Prostate gland (tissue), 2 donors: ENCODE results near the gene NF2. TPM values are rescaled to one million over a fixed set of nuclear protein-coding genes. Genes with fewer than 3 reads are reported as not detected.

Experiments
- DNase-seq: peaks from one replicate; pipeline ENCODE4 v3.0.0-alpha.2; 2019; ENCODE audit warnings: low spot score
- H3K27ac ChIP-seq, 2 donors: fragments of 200-600 bp; sonication (generic); 2 replicates each; pipeline ENCODE4 v1.5.1; 2017 to 2019
- H3K27me3 ChIP-seq: fragments of 200-600 bp; sonication (generic); replicated peaks from 2 replicates; pipeline ENCODE4 v1.5.1; 2019; ENCODE audit not compliant: insufficient read depth
- H3K36me3 ChIP-seq, 2 donors: fragments of 200-600 bp; sonication (generic); 1 replicate in 1 of 2; 2 replicates in 1 of 2; pipeline versions ENCODE4 v1.5.1 to v1.8.1; 2017 to 2019
- H3K4me1 ChIP-seq: fragments of 200-600 bp; sonication (generic); replicated peaks from 2 replicates; pipeline ENCODE4 v1.5.1; 2019
- H3K4me3 ChIP-seq, 2 donors: fragments of 200-600 bp; sonication (generic); 2 replicates each; pipeline ENCODE4 v1.5.1; 2017 to 2019
- H3K9me3 ChIP-seq: fragments of 200-600 bp; sonication (generic); 2 replicates; pipeline ENCODE4 v1.5.1; 2017
- POLR2A ChIP-seq: fragments of 450-650 bp; IDR thresholded peaks from one replicate; pipeline ENCODE4 v1.6.1; 2016; ENCODE audit warnings: antibody characterized with exemption, mild to moderate bottlenecking
- POLR2AphosphoS5 ChIP-seq: sonication (generic); formaldehyde crosslinking; IDR thresholded peaks from one replicate; pipeline ENCODE4 v1.6.1; 2017; ENCODE audit warnings: antibody characterized with exemption
- WGBS: methylation state at CpG from one replicate; pipeline ENCODE4 v1.1.5; 2018; 5-methylcytosine and 5-hydroxymethylcytosine counted together
- intact Hi-C: fragments of 100-400 bp; cut with DNase I; formaldehyde crosslinking; loops from one replicate; pipeline ENCODE4 v1.14.2; 2022
- total RNA-seq, 2 donors: library from RNA; depleted of rRNA; stranded (reverse); fragments of >200 nt; gene quantifications; one replicate each; pipeline ENCODE4 v1.1.0, GENCODE V29; 2016
- TF ChIP-seq, protein P1 (sequence below), 4 experiments: fragments of 200-600 bp in 2 of 4; fragments of 450-650 bp in 2 of 4; sonication (generic) in 2 of 4; IDR thresholded peaks; 1 replicate in 3 of 4; 2 replicates in 1 of 4; pipeline ENCODE4 v1.5.1; 2016 to 2019; ENCODE audit warnings: antibody characterized with exemption in 4 of 4, mild to moderate bottlenecking in 2 of 4, moderate library complexity in 2 of 4

NF2 gene
- total RNA-seq, 2 donors from 2014 or later, result 32.3 to 34.7 TPM

DNA sequence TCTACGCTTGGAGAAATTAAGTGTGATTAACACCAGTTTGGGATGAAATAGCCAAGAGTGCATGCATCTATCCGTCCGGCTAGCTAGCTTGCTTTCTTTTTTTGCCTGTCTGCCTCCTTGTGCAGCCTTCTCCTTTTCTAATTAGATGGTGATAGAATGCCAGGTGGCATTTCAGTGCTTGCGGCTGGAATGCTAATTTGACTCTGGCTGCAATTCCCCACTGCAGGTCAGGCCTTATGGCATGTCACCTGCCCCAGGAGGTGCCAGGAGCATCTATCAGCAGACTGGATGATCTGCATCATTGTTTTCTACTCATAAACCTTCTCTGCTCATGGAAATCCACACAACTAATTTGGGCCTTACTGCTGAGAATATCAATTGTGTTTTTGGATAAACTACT is 65.2 kb downstream of the NF2 start:
- TF ChIP-seq POLR2AphosphoS5 (no peak), POLR2A (no peak)
- TF ChIP-seq, protein P1, sequence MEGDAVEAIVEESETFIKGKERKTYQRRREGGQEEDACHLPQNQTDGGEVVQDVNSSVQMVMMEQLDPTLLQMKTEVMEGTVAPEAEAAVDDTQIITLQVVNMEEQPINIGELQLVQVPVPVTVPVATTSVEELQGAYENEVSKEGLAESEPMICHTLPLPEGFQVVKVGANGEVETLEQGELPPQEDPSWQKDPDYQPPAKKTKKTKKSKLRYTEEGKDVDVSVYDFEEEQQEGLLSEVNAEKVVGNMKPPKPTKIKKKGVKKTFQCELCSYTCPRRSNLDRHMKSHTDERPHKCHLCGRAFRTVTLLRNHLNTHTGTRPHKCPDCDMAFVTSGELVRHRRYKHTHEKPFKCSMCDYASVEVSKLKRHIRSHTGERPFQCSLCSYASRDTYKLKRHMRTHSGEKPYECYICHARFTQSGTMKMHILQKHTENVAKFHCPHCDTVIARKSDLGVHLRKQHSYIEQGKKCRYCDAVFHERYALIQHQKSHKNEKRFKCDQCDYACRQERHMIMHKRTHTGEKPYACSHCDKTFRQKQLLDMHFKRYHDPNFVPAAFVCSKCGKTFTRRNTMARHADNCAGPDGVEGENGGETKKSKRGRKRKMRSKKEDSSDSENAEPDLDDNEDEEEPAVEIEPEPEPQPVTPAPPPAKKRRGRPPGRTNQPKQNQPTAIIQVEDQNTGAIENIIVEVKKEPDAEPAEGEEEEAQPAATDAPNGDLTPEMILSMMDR (IDR thresholded peaks at IDR 0.05), result no peak
- H3K4me1 ChIP-seq, result no peaks in the 10 kb centered on the region
- intact Hi-C loops, result no loop called here

DNA sequence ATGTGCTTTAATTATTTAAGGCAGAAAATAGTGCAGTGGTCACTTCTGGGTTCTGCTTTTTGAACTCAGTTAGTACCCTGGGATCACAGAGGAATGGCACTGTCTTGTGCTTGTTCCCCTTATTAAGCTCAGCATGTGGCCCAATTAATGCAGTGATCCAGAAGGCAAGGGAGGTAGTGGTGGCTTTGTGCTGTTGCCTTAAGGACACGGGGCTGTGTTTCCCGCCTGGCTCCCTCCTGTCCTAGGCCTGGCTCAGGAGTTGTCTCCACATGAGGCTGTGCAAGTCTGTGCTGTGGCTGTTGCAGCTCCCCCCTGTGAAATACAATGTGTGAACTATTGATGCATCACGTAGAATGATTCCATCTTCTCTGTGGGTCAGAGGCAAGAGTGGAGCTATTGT is 67.2 kb downstream of the NF2 start:
- no peak overlapping the region for H3K4me3 ChIP-seq
- no peaks in the 10 kb centered on the region for H3K9me3 ChIP-seq
- no peaks in the 10 kb centered on the region for H3K4me1 ChIP-seq
- H3K27me3 ChIP-seq, result no peaks in the 10 kb centered on the region
- H3K36me3 ChIP-seq, result peaks cover 0 to 33% of the 10 kb centered on the region in 2 donors
- DNase-seq, result no peak
- H3K27ac ChIP-seq, result no peak overlapping the region
- no peak for TF ChIP-seq POLR2A
- no peak for TF ChIP-seq POLR2AphosphoS5
- TF ChIP-seq, protein P1 (IDR thresholded peaks at IDR 0.05), result no peak
- intact Hi-C loops, result no loop called here
- WGBS, result 77% methylated on average over 3 of the region's 3 CpGs

More for the DNA sequence above, 65.2 kb downstream of the NF2 start:
- H3K27me3 ChIP-seq, result no peaks in the 10 kb centered on the region
- H3K4me3 ChIP-seq, result no peak overlapping the region
- H3K36me3 ChIP-seq, result peaks cover 0 to 28% of the 10 kb centered on the region in 2 donors
- no peaks in the 10 kb centered on the region for H3K9me3 ChIP-seq
- H3K27ac ChIP-seq, result no peak overlapping the region
- WGBS, result 98% methylated on average over 4 of the region's 4 CpGs
- DNase-seq, result no peak

GRCh38 chr22:29673361-29674066 is 70.1 kb downstream of the NF2 start:
- H3K4me3 ChIP-seq, result no peak overlapping the region
- intact Hi-C loops, result no loop called here
- no peaks in the 10 kb centered on the region for H3K9me3 ChIP-seq
- H3K27me3 ChIP-seq, result no peaks in the 10 kb centered on the region
- no peak for DNase-seq
- WGBS, result 91% methylated on average over 14 of the region's 14 CpGs
- H3K27ac ChIP-seq, result no peak overlapping the region
- H3K36me3 ChIP-seq, result peaks cover 0 to 33% of the 10 kb centered on the region in 2 donors
- no peaks in the 10 kb centered on the region for H3K4me1 ChIP-seq
- no peak for TF ChIP-seq POLR2AphosphoS5
- TF ChIP-seq, protein P1 (IDR thresholded peaks at IDR 0.05), result no peak
- no peak for TF ChIP-seq POLR2A

- WGBS, result 88% methylated on average over 8 of the region's 8 CpGs
- Histone ChIP-seq H3K4me3 (no peak overlapping the region), H3K36me3 (peaks cover 0 to 33% of the 10 kb centered on the region in 2 donors), H3K9me3 (no peaks in the 10 kb centered on the region), H3K27ac (no peak overlapping the region), H3K27me3 (no peaks in the 10 kb centered on the region), H3K4me1 (no peaks in the 10 kb centered on the region)
- no peak for DNase-seq
- TF ChIP-seq, protein P1 (IDR thresholded peaks at IDR 0.05), result no peak
- TF ChIP-seq POLR2A (no peak), POLR2AphosphoS5 (no peak)
- intact Hi-C loops, result no loop called here
Observed at GRCh38 chr22:29674121-29674520, 70.7 kb downstream of the NF2 start.

GRCh38 chr22:29679316-29679715 is 75.9 kb downstream of the NF2 start:
- Histone ChIP-seq H3K36me3 (peaks cover 0 to 14% of the 10 kb centered on the region in 2 donors), H3K27ac (peak overlapping the region in 1 of 2 donors; percentile 40), H3K4me1 (no peaks in the 10 kb centered on the region), H3K27me3 (no peaks in the 10 kb centered on the region), H3K4me3 (no peak overlapping the region), H3K9me3 (no peaks in the 10 kb centered on the region)
- DNase-seq, result no peak
- intact Hi-C loops, result no loop called here
- WGBS, result 9% methylated on average over 1 of the region's 1 CpG
- TF ChIP-seq, protein P1 (IDR thresholded peaks at IDR 0.05), result no peak
- TF ChIP-seq POLR2A, result no peak
- peak; percentile 66 for TF ChIP-seq POLR2AphosphoS5
